Adrenal gland (tissue), 12 donors: ENCODE data around the gene SPATA33. TPM values are rescaled to one million over a fixed set of nuclear protein-coding genes. Genes with fewer than 3 reads are reported as not detected.
A peak's percentile ranks its signal among the peaks of the same experiment; 100 is the strongest.
"Not testable (repeated sequence)": the region's sequence is repeated elsewhere in the genome, so short reads cannot be mapped to it uniquely, and the experiment has no call there.

Experiments used
- DNase-seq, 7 donors: peaks; one replicate each; pipeline ENCODE4 v3.0.0-alpha.2; 2019 to 2020
- H3K27ac ChIP-seq, 5 donors: fragments of 200-600 bp; sonication (generic) in 4 of 5; 1 replicate in 3 of 5; 2 replicates in 2 of 5; pipeline versions ENCODE4 v1.5.1 to v1.8.0; 2016 to 2020; ENCODE audit warnings: mild to moderate bottlenecking in 1 of 5
- H3K27me3 ChIP-seq: fragments of 200-600 bp; 2 replicates; pipeline ENCODE4 v1.8.0; 2021
- H3K36me3 ChIP-seq, 2 donors: fragments of 200-600 bp; replicated peaks in 1 of 2; 1 replicate in 1 of 2; 2 replicates in 1 of 2; pipeline versions ENCODE4 v1.5.1 to v1.8.0; 2018 to 2022
- H3K4me1 ChIP-seq, 2 donors: fragments of 200-600 bp; replicated peaks in 1 of 2; 1 replicate in 1 of 2; 2 replicates in 1 of 2; pipeline versions ENCODE4 v1.5.1 to v1.8.0; 2018 to 2021
- H3K4me3 ChIP-seq, 4 donors: fragments of 200-600 bp; sonication (generic) in 3 of 4; one replicate each; pipeline ENCODE4 v1.5.1; 2016 to 2018
- H3K9me3 ChIP-seq, 3 donors: fragments of 200-600 bp; sonication (generic) in 1 of 3; replicated peaks in 1 of 3; 1 replicate in 2 of 3; 2 replicates in 1 of 3; pipeline versions ENCODE4 v1.5.1 to v1.8.0; 2016 to 2021
- POLR2A ChIP-seq, 2 donors: fragments of 450-650 bp; IDR thresholded peaks; one replicate each; pipeline ENCODE4 v1.6.1; 2017; ENCODE audit warnings: antibody characterized with exemption in 2 of 2, mild to moderate bottlenecking in 2 of 2, moderate library complexity in 1 of 2
- WGBS, 4 donors: extraction: QIAGEN DNeasy Blood & Tissue Kit in 2 of 4; methylation state at CpG; one replicate each; pipeline versions ENCODE4 v1.1.5 to v1.1.7; 2013 to 2017; 5-methylcytosine and 5-hydroxymethylcytosine counted together
- intact Hi-C, 2 donors: fragments of 100-400 bp; cut with DNase I; formaldehyde crosslinking; loops; one replicate each; pipeline versions ENCODE4 v1.14.1 to v1.15.0; 2022 to 2023
- polyA plus RNA-seq, 3 donors: library from polyadenylated mRNA; stranded (reverse); fragments of 200-250 nt in 2 of 3; fragments of 350-450 nt in 1 of 3; fragmentation: Illumina TruSeq in 1 of 3; extraction: RNeasy Lipid Tissue Mini Kit (QIAGEN cat#74804) in 1 of 3; gene quantifications; one replicate each; pipeline ENCODE4 v1.2.3, GENCODE V29; 2013 to 2014
- total RNA-seq, 9 donors: library from RNA; depleted of rRNA in 4 of 9; stranded (reverse); fragments of >200 nt in 4 of 9; fragments of 120-200 nt in 1 of 9; fragmentation: NEBNext Ultra II Directional in 1 of 9; extraction: Animal tissue kit (Norgen Biotek cat#: 25700) in 1 of 9; gene quantifications; one replicate each; pipeline versions ENCODE4 v1.1.0 to v1.2.4, GENCODE V29; 2013 to 2023
- TF ChIP-seq, protein P1 (sequence below), 6 experiments: fragments of 450-650 bp in 4 of 6; fragments of 200-600 bp in 2 of 6; sonication (generic) in 1 of 6; IDR thresholded peaks; 1 replicate in 5 of 6; 2 replicates in 1 of 6; pipeline versions ENCODE4 v1.5.1 to v1.8.0; 2016 to 2021; ENCODE audit warnings: antibody characterized with exemption in 6 of 6, mild to moderate bottlenecking in 2 of 6, moderate library complexity in 1 of 6
- donor health status: healthy with polysubstance abuse.
- donor health status: Bipolar disorder and iron deficiency.
- donor health status: DM: yes; HTN: yes; CAD: no.
- donor health status: DM: no; HTN: no; CAD: no.
- donor health status: DM: no; HTN: no; CAD: no.
- donor health status: DM: yes; HTN: yes; CAD: no.

SPATA33 gene
- total and polyA plus RNA-seq, 12 donors, result 1.9 to 13.5 (median 4.8) TPM

DNA sequence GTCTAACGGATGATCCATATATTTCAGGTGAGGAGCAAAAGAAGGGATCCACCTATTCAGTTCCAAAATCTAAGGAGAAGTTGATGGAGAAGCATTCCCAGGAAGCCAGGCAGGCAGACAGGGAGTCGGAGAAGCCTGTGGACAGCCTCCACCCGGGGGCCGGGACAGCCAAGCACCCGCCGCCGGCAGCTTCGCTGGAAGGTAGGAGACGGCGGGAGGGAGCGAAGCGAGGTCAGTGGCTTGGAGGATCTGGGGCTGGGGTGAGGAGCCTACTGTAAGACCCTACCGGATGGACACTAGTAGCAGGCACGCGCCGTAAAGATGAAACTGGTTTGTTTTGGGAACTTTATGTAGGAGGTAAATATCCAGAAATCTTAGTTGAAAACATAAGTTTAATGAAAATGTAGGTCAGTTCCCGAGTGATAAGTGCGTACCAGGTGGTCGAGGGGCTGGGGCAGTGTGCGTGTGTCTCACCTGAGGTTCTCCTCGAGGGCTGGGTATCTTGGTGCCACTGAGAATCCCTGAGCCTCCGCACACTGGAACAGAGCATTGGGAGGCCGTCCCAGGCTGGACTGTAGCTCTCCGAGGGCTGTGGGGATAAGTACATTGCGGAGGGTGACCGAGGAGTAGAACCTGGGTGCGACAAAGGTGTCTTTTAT is 714 bp downstream of the SPATA33 start:
- peak overlapping the region in 3 of 4 donors; percentile 69 to 92 (median 87) for H3K4me3 ChIP-seq
- peak overlapping the region in 3 of 5 donors; percentile 47 to 88 (median 71) for H3K27ac ChIP-seq
- H3K36me3 ChIP-seq, result no peaks in the 10 kb centered on the region
- no peak for TF ChIP-seq POLR2A (IDR thresholded peaks at IDR 0.05)
- TF ChIP-seq, protein P1, sequence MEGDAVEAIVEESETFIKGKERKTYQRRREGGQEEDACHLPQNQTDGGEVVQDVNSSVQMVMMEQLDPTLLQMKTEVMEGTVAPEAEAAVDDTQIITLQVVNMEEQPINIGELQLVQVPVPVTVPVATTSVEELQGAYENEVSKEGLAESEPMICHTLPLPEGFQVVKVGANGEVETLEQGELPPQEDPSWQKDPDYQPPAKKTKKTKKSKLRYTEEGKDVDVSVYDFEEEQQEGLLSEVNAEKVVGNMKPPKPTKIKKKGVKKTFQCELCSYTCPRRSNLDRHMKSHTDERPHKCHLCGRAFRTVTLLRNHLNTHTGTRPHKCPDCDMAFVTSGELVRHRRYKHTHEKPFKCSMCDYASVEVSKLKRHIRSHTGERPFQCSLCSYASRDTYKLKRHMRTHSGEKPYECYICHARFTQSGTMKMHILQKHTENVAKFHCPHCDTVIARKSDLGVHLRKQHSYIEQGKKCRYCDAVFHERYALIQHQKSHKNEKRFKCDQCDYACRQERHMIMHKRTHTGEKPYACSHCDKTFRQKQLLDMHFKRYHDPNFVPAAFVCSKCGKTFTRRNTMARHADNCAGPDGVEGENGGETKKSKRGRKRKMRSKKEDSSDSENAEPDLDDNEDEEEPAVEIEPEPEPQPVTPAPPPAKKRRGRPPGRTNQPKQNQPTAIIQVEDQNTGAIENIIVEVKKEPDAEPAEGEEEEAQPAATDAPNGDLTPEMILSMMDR (IDR thresholded peaks at IDR 0.05), result no peak
- peak in 2 of 7 donors; percentile 19 to 56 for DNase-seq
- intact Hi-C loops, result no loop called here
- H3K9me3 ChIP-seq, result no peaks in the 10 kb centered on the region
- peaks cover 10 to 19% of the 10 kb centered on the region in 2 donors for H3K4me1 ChIP-seq
- 17 to 21% (median 21%) methylated on average over 24 to 27 of the region's 27 CpGs for WGBS, 4 donors
- no peaks in the 10 kb centered on the region for H3K27me3 ChIP-seq

DNA sequence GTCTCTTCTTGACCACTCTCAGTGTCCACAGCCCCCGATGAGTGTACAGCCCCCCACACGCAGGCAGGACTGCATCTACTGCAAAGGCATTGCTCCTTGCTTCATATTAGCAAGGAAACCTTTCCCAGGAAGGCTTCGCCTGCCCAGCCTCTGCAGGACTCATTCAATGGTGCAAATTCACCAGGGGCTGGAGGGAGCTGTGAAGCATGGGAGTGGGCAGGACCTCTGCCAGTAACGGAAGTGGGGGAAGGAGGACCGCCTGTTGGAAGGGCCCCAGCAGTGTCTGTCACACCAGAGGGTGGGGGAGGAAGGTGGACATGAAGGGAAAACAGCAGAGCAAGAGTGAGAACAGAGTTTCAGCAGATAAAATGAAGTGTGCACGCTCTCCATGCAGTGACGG is 2.5 kb downstream of the SPATA33 start:
- 95 to 98% (median 95%) methylated on average over 7 of the region's 7 CpGs for WGBS, 4 donors
- H3K4me1 ChIP-seq, result peaks cover 10 to 19% of the 10 kb centered on the region in 2 donors
- TF ChIP-seq POLR2A (IDR thresholded peaks at IDR 0.05), result no peak
- TF ChIP-seq, protein P1 (IDR thresholded peaks at IDR 0.05), result no peak
- no peaks in the 10 kb centered on the region for H3K36me3 ChIP-seq
- no peak for DNase-seq
- intact Hi-C loops, result no loop called here
- no peaks in the 10 kb centered on the region for H3K9me3 ChIP-seq
- no peak overlapping the region for H3K27ac ChIP-seq
- H3K27me3 ChIP-seq, result no peaks in the 10 kb centered on the region
- H3K4me3 ChIP-seq, result no peak overlapping the region

DNA sequence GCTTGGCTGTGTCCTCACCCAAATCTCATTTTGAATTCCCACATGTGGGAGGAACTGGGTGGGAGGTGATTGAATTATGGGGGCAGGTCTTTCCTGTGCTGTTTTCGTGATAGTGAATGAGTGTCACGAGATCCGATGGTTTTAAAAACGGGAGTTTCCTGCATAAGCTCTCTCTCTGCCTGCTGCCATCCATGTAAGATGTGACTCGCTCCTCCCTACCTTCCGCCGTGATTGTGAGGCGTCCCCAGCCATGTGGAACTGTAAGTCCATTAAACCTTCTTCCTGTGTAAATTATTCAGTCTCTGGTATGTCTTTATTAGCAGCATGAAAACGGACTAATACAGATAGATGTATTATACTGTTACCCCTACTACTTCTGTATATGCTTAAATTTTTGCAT is 3.6 kb downstream of the SPATA33 start:
- H3K9me3 ChIP-seq, result no peaks in the 10 kb centered on the region
- intact Hi-C loops, result no loop called here
- H3K4me1 ChIP-seq, result peaks cover 10 to 15% of the 10 kb centered on the region in 2 donors
- DNase-seq, result no peak
- H3K4me3 ChIP-seq, result no peak overlapping the region
- WGBS, 4 donors, result 92 to 96% (median 95%) methylated on average over 9 of the region's 9 CpGs
- H3K36me3 ChIP-seq, result no peaks in the 10 kb centered on the region
- H3K27ac ChIP-seq, result no peak overlapping the region
- TF ChIP-seq, protein P1 (IDR thresholded peaks at IDR 0.05), result no peak
- TF ChIP-seq POLR2A (IDR thresholded peaks at IDR 0.05), result no peak
- H3K27me3 ChIP-seq, result no peaks in the 10 kb centered on the region

DNA sequence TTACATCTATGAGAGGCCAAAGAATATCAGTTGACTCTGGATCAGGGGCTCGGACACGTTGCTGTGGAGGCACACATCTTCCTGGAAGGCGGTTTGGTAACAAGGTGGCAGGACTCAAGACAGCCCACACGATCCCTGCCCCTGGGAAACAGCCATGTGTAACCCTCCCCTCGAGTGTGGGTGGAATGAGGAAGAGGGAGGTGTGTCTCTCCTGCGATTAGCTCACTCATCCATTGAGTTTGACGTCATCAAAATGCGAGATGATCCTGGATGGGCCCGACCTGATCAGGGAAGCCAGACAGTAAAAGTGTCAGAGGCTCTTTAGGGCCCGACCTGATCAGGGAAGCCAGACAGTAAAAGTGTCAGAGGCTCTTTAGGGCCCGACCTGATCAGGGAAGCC is 6.6 kb downstream of the SPATA33 start:
- intact Hi-C loops, H3K4me1 ChIP-seq, H3K27me3 ChIP-seq, H3K9me3 ChIP-seq, DNase-seq, H3K4me3 ChIP-seq, H3K36me3 ChIP-seq, H3K27ac ChIP-seq: not testable (repeated sequence)
- WGBS, 4 donors, result 81 to 89% (median 84%) methylated on average over 10 to 11 of the region's 11 CpGs

DNA sequence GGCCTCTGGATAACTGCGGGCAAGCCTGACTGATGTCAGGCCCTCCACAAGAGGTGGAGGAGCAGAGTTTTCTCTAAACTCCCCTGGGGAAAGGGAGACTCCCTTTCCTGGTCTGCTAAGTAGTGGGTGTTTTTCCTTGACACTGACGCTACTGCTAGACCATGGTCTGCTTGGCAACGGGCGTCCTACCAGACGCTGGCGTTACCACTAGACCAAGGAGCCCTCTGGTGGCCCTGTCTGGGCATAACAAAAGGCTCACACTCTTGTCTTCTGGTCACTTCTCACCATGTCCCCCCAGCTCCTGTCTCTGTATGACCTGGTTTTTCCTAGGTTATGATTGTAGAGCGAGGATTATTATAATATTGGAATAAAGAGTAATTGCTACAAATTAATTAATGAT is 9.4 kb downstream of the SPATA33 start:
- H3K27me3 ChIP-seq, H3K36me3 ChIP-seq, H3K27ac ChIP-seq, intact Hi-C loops, H3K4me3 ChIP-seq, H3K4me1 ChIP-seq, H3K9me3 ChIP-seq: not testable (repeated sequence)
- TF ChIP-seq, protein P1 (IDR thresholded peaks at IDR 0.05), result peak in 2 of 6 experiments; percentile 10 to 46
- WGBS, 4 donors, result 29 to 48% (median 36%) methylated on average over 4 to 7 of the region's 7 CpGs
- DNase-seq, result peak in 6 of 7 donors; percentile 36 to 69 (median 50)
